SJSA1 (cell line): ENCODE measurements around the gene RASL12. TPM values are rescaled to one million over a fixed set of nuclear protein-coding genes. Genes with fewer than 3 reads are reported as not detected.
"Not testable (repeated sequence)": the region's sequence is repeated elsewhere in the genome, so short reads cannot be mapped to it uniquely, and the experiment has no call there.

Experiments
- DNase-seq, 2 experiments: peaks; one replicate each; pipeline ENCODE4 v3.0.0-alpha.2; 2015 to 2020; ENCODE audit warnings: low spot score in 2 of 2, low read depth in 1 of 2
- H3K27ac ChIP-seq: fragments of 250-450 bp; sonication (Bioruptor Pico); 2 replicates; pipeline ENCODE4 v1.5.1; 2020; ENCODE audit warnings: mild to moderate bottlenecking, moderate library complexity
- H3K27me3 ChIP-seq: fragments of 250-450 bp; sonication (Bioruptor Pico); replicated peaks from 2 replicates; pipeline ENCODE4 v1.5.1; 2020; ENCODE audit warnings: mild to moderate bottlenecking, moderate library complexity
- H3K36me3 ChIP-seq: fragments of 250-450 bp; sonication (Bioruptor Pico); 2 replicates; pipeline ENCODE4 v1.5.1; 2020; ENCODE audit warnings: mild to moderate bottlenecking
- H3K4me1 ChIP-seq: fragments of 250-450 bp; sonication (Bioruptor Pico); replicated peaks from 2 replicates; pipeline ENCODE4 v1.6.1; 2021; ENCODE audit warnings: mild to moderate bottlenecking
- H3K4me3 ChIP-seq: fragments of 250-450 bp; sonication (Bioruptor Pico); 2 replicates; pipeline ENCODE4 v1.5.1; 2020; ENCODE audit warnings: mild to moderate bottlenecking
- H3K9me3 ChIP-seq: fragments of 250-450 bp; sonication (Bioruptor Pico); replicated peaks from 2 replicates; pipeline ENCODE4 v1.5.1; 2020; ENCODE audit warnings: mild to moderate bottlenecking
- total RNA-seq: library from RNA; depleted of rRNA; stranded (reverse); fragments of >200 nt; shearing (Covaris generic); gene quantifications from 2 replicates; pipeline ENCODE4 v1.2.3, GENCODE V29; 2014

Gene RASL12
- total RNA-seq, 1 experiment from 2014 or later: 181 TPM

GRCh38 chr15:65049418-65049840 lies 18.4 kb downstream of the RASL12 start:
- Histone ChIP-seq H3K36me3 (peaks cover 66% of the 10 kb centered on the region), H3K4me1 (peaks cover 58% of the 10 kb centered on the region), H3K27me3 (no peaks in the 10 kb centered on the region), H3K9me3 (no peaks in the 10 kb centered on the region), H3K27ac (peak overlapping the region; percentile 78), H3K4me3 (no peak overlapping the region)
- DNase-seq: no peak

GRCh38 chr15:65048241-65048640 lies 19.6 kb downstream of the RASL12 start:
- no peak for DNase-seq
- peaks cover 54% of the 10 kb centered on the region for H3K36me3 ChIP-seq
- H3K4me3 ChIP-seq: no peak overlapping the region
- H3K27me3 ChIP-seq: no peaks in the 10 kb centered on the region
- no peak overlapping the region for H3K27ac ChIP-seq
- H3K9me3 ChIP-seq: no peaks in the 10 kb centered on the region
- peaks cover 61% of the 10 kb centered on the region for H3K4me1 ChIP-seq

- Histone ChIP-seq H3K9me3 (no peaks in the 10 kb centered on the region), H3K27ac (no peak within 1 kb of the TSS), H3K4me3 (no peak within 1 kb of the TSS), H3K4me1 (peaks cover 48% of the 10 kb centered on the region), H3K36me3 (peaks cover 33% of the 10 kb centered on the region), H3K27me3 (no peaks in the 10 kb centered on the region)
- no peak for DNase-seq
Measured at GRCh38 chr15:65044724-65045481, 22.9 kb downstream of the RASL12 start, which contains the start of gene SLC51B. TSS of gene SLC51B (plus strand) at chr15:65045387. CDS start at chr15:65050005, 4,618 bp downstream.

- H3K4me3 ChIP-seq, H3K27ac ChIP-seq, H3K9me3 ChIP-seq, H3K27me3 ChIP-seq: not testable (repeated sequence)
- peak in 1 of 2 experiments; percentile 38 for DNase-seq
- peaks cover 26% of the 10 kb centered on the region for H3K36me3 ChIP-seq
- H3K4me1 ChIP-seq: peaks cover 41% of the 10 kb centered on the region
Measured at GRCh38 chr15:65044218-65044617, 23.6 kb downstream of the RASL12 start.

- no peak for DNase-seq
- no peaks in the 10 kb centered on the region for H3K27me3 ChIP-seq
- H3K4me3 ChIP-seq: no peak overlapping the region
- peaks cover 31% of the 10 kb centered on the region for H3K4me1 ChIP-seq
- H3K9me3 ChIP-seq: no peaks in the 10 kb centered on the region
- no peak overlapping the region for H3K27ac ChIP-seq
- peaks cover 17% of the 10 kb centered on the region for H3K36me3 ChIP-seq
Measured at GRCh38 chr15:65042776-65043327, 24.9 kb downstream of the RASL12 start.

- Histone ChIP-seq H3K27me3 (no peaks in the 10 kb centered on the region), H3K4me3 (no peak overlapping the region), H3K36me3 (peaks cover 11% of the 10 kb centered on the region), H3K27ac (no peak overlapping the region), H3K9me3 (no peaks in the 10 kb centered on the region), H3K4me1 (peaks cover 25% of the 10 kb centered on the region)
- no peak for DNase-seq
Measured at GRCh38 chr15:65041787-65042186, 26.0 kb downstream of the RASL12 start.

- peaks cover 25% of the 10 kb centered on the region for H3K4me1 ChIP-seq
- no peak overlapping the region for H3K4me3 ChIP-seq
- no peak for DNase-seq
- no peak overlapping the region for H3K27ac ChIP-seq
- no peaks in the 10 kb centered on the region for H3K27me3 ChIP-seq
- H3K36me3 ChIP-seq: peaks cover 7% of the 10 kb centered on the region
- no peaks in the 10 kb centered on the region for H3K9me3 ChIP-seq
Measured at GRCh38 chr15:65040461-65040860, 27.3 kb downstream of the RASL12 start.

- DNase-seq: no peak
- H3K36me3 ChIP-seq: no peaks in the 10 kb centered on the region
Measured at GRCh38 chr15:65038836-65039235, 29.0 kb downstream of the RASL12 start.

GRCh38 chr15:65038428-65038827 lies 29.4 kb downstream of the RASL12 start:
- peaks cover 15% of the 10 kb centered on the region for H3K4me1 ChIP-seq
- DNase-seq: no peak
- no peaks in the 10 kb centered on the region for H3K27me3 ChIP-seq
- H3K4me3 ChIP-seq: no peak overlapping the region
- no peaks in the 10 kb centered on the region for H3K36me3 ChIP-seq
- H3K27ac ChIP-seq: no peak overlapping the region
- H3K9me3 ChIP-seq: no peaks in the 10 kb centered on the region

More at GRCh38 chr15:65038836-65039235, 29.0 kb downstream of the RASL12 start:
- Histone ChIP-seq H3K27ac (no peak overlapping the region), H3K4me3 (no peak overlapping the region), H3K9me3 (no peaks in the 10 kb centered on the region), H3K27me3 (no peaks in the 10 kb centered on the region), H3K4me1 (peaks cover 14% of the 10 kb centered on the region)

- no peak for DNase-seq
- H3K9me3 ChIP-seq: no peaks in the 10 kb centered on the region
- no peak overlapping the region for H3K4me3 ChIP-seq
- H3K27ac ChIP-seq: no peak overlapping the region
- peaks cover 15% of the 10 kb centered on the region for H3K4me1 ChIP-seq
- H3K36me3 ChIP-seq: no peaks in the 10 kb centered on the region
- H3K27me3 ChIP-seq: no peaks in the 10 kb centered on the region
Measured at GRCh38 chr15:65037309-65037708, 30.5 kb downstream of the RASL12 start.

GRCh38 chr15:65034719-65035118 lies 33.1 kb downstream of the RASL12 start:
- no peak for DNase-seq
- no peaks in the 10 kb centered on the region for H3K27me3 ChIP-seq
- peaks cover 15% of the 10 kb centered on the region for H3K4me1 ChIP-seq
- no peak overlapping the region for H3K4me3 ChIP-seq
- no peak overlapping the region for H3K27ac ChIP-seq
- H3K36me3 ChIP-seq: no peaks in the 10 kb centered on the region
- no peaks in the 10 kb centered on the region for H3K9me3 ChIP-seq

- Histone ChIP-seq H3K4me3 (no peak overlapping the region), H3K9me3 (no peaks in the 10 kb centered on the region), H3K36me3 (peaks cover 5% of the 10 kb centered on the region), H3K27me3 (no peaks in the 10 kb centered on the region), H3K4me1 (peaks cover 17% of the 10 kb centered on the region), H3K27ac (peak overlapping the region; percentile 38)
- peak in 1 of 2 experiments; percentile 60 for DNase-seq
Measured at GRCh38 chr15:65033659-65034269, 34.0 kb downstream of the RASL12 start.

GRCh38 chr15:65032801-65033537 lies 34.8 kb downstream of the RASL12 start:
- Histone ChIP-seq H3K27me3 (no peaks in the 10 kb centered on the region), H3K36me3 (peaks cover 9% of the 10 kb centered on the region), H3K4me1 (peaks cover 25% of the 10 kb centered on the region), H3K27ac (peak overlapping the region; percentile 38), H3K9me3 (no peaks in the 10 kb centered on the region), H3K4me3 (no peak overlapping the region)
- peak; percentile 79 to 92 for DNase-seq
